Glutamatergic neuron (in vitro differentiated cells): ENCODE measurements around the gene WDR53. TPM values are rescaled to one million over a fixed set of nuclear protein-coding genes. Genes with fewer than 3 reads are reported as not detected.

Experiments
- DNase-seq: peaks from one replicate; pipeline ENCODE4 v3.0.0; 2022
- H3K27ac Mint-ChIP-seq: one replicate; pipeline ENCODE4 v1.8.0; 2020; ENCODE audit warnings: mild to moderate bottlenecking, mixed read lengths, inconsistent platforms; ENCODE audit not compliant: unreplicated experiment
- H3K27me3 Mint-ChIP-seq: one replicate; pipeline ENCODE4 v1.8.0; 2020; ENCODE audit warnings: mild to moderate bottlenecking, moderate library complexity, mixed read lengths, inconsistent platforms; ENCODE audit not compliant: unreplicated experiment
- H3K36me3 Mint-ChIP-seq: one replicate; pipeline ENCODE4 v1.8.0; 2020; ENCODE audit warnings: mild to moderate bottlenecking, mixed read lengths, inconsistent platforms; ENCODE audit not compliant: unreplicated experiment
- H3K4me1 Mint-ChIP-seq: one replicate; pipeline ENCODE4 v1.8.0; 2020; ENCODE audit warnings: mild to moderate bottlenecking, low read depth, mixed read lengths, inconsistent platforms; ENCODE audit not compliant: unreplicated experiment
- H3K4me3 Mint-ChIP-seq: one replicate; pipeline ENCODE4 v1.8.0; 2020; ENCODE audit warnings: mild to moderate bottlenecking, mixed read lengths, inconsistent platforms; ENCODE audit not compliant: unreplicated experiment
- H3K9me3 Mint-ChIP-seq: one replicate; pipeline ENCODE4 v1.8.0; 2020; ENCODE audit warnings: mild to moderate bottlenecking, moderate library complexity, mixed read lengths, inconsistent platforms; ENCODE audit not compliant: unreplicated experiment
- CTCF ChIP-seq: fragments of 200-600 bp; sonication (generic); IDR thresholded peaks from one replicate; pipeline ENCODE4 v1.5.0; 2021; ENCODE audit not compliant: partially characterized antibody, unreplicated experiment
- total RNA-seq: library from RNA; stranded (reverse); fragmentation: NEBNext Ultra II Directional; extraction: Animal tissue kit (Norgen Biotek cat#: 25700); gene quantifications from one replicate; pipeline ENCODE4 v1.2.1, GENCODE V29; 2021; ENCODE audit not compliant: unreplicated experiment

Gene WDR53
- total RNA-seq, 1 donor from 2014 or later = 7.8 TPM

DNA sequence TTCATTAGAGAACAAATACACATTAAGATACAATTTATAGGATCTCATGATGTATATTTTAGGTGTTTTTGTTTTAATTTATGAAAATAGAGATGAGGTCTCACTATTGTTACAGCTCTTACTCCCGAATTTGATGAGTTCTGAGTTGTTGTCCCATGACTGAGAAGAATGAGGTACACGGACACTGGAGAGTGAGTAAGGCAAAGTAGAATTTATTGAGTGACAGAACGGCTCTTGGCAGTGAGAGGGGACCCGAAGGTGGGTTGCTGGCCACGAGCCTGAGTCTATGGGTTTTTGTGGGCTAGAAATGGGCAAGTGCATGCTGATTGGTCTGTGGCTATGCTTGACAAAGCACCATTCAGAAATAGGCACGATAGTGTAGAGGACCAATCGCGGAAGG is 61.7 kb downstream of the WDR53 start:
- Mint-ChIP-seq H3K27ac (no peak overlapping the region), H3K27me3 (peaks cover 2% of the 10 kb centered on the region), H3K9me3 (peaks cover 14% of the 10 kb centered on the region), H3K36me3 (peaks cover 6% of the 10 kb centered on the region), H3K4me1 (no peaks in the 10 kb centered on the region), H3K4me3 (no peak overlapping the region)
- no peak for DNase-seq
- no peak for TF ChIP-seq CTCF

- H3K36me3 Mint-ChIP-seq = peaks cover 6% of the 10 kb centered on the region
- TF ChIP-seq CTCF = no peak
- no peak for DNase-seq
- H3K4me3 Mint-ChIP-seq = peak overlapping the region; percentile 54
- peaks cover 18% of the 10 kb centered on the region for H3K9me3 Mint-ChIP-seq
- peaks cover 4% of the 10 kb centered on the region for H3K27me3 Mint-ChIP-seq
- H3K27ac Mint-ChIP-seq = peak overlapping the region; percentile 64
- H3K4me1 Mint-ChIP-seq = no peaks in the 10 kb centered on the region
Observed at GRCh38 chr3:196504556-196504955, 63.8 kb downstream of the WDR53 start.

Other genes with a start within 250 kb of the WDR53 start
- gene TM4SF19, start 230.2 kb downstream of the WDR53 start, total RNA-seq = not detected
- gene UBXN7, start 136.1 kb downstream of the WDR53 start, total RNA-seq = 106 TPM
- gene RNF168, start 64.8 kb downstream of the WDR53 start, total RNA-seq = 24.4 TPM
- gene SMCO1, start 53.2 kb downstream of the WDR53 start, total RNA-seq = not detected
- 15.6 TPM for gene FBXO45, start 106 bp upstream of the WDR53 start, total RNA-seq
- gene NRROS, start 71.1 kb upstream of the WDR53 start, total RNA-seq = 0.42 TPM
- 3.3 TPM for gene CEP19, start 143.7 kb upstream of the WDR53 start, total RNA-seq
- 20.1 TPM for gene PIGX, start 143.8 kb upstream of the WDR53 start, total RNA-seq
- 128 TPM for gene PAK2, start 171.3 kb upstream of the WDR53 start, total RNA-seq